HG03064 (cell line): ENCODE measurements around the gene CDKL2.

Experiments
- ATAC-seq: cut with Tn5 transposase; IDR thresholded peaks from one replicate; pipeline ENCODE4 v1.9.1; 2021; ENCODE audit warnings: low read depth; ENCODE audit not compliant: unreplicated experiment

The CDKL2 gene

GRCh38 chr4:75643651-75644050, 13.3 kb upstream of the CDKL2 start:
- ATAC-seq = no peak

GRCh38 chr4:75639124-75639695, 8.9 kb upstream of the CDKL2 start:
- no peak for ATAC-seq

GRCh38 chr4:75637827-75638226, 7.5 kb upstream of the CDKL2 start:
- no peak for ATAC-seq

GRCh38 chr4:75637176-75637575, 6.8 kb upstream of the CDKL2 start:
- no peak for ATAC-seq

GRCh38 chr4:75634951-75635350, 4.6 kb upstream of the CDKL2 start:
- ATAC-seq = no peak

- ATAC-seq = no peak
These were observed 4.0 kb upstream of the CDKL2 start for GRCh38 chr4:75634281-75634680.

- no peak for ATAC-seq
These were observed 3.5 kb upstream of the CDKL2 start for GRCh38 chr4:75633846-75634245.

GRCh38 chr4:75630937-75631329, 605 bp upstream of the CDKL2 start:
- ATAC-seq = no peak

GRCh38 chr4:75629239-75629638, 1.1 kb downstream of the CDKL2 start:
- ATAC-seq = no peak

- ATAC-seq = no peak
These were observed 7.3 kb downstream of the CDKL2 start for GRCh38 chr4:75623026-75623425.

GRCh38 chr4:75621715-75622114, 8.6 kb downstream of the CDKL2 start:
- no peak for ATAC-seq

- no peak for ATAC-seq
These were observed 18.0 kb downstream of the CDKL2 start for GRCh38 chr4:75612306-75612705.

- ATAC-seq = no peak
These were observed 24.4 kb downstream of the CDKL2 start for GRCh38 chr4:75605928-75606327.

- no peak for ATAC-seq
These were observed 30.7 kb downstream of the CDKL2 start for GRCh38 chr4:75599647-75600046.

GRCh38 chr4:75598390-75598789, 31.9 kb downstream of the CDKL2 start:
- no peak for ATAC-seq

- no peak for ATAC-seq
These were observed 34.3 kb downstream of the CDKL2 start for GRCh38 chr4:75596061-75596460.

GRCh38 chr4:75593393-75593792, 36.9 kb downstream of the CDKL2 start:
- ATAC-seq = no peak

GRCh38 chr4:75584067-75584466, 46.3 kb downstream of the CDKL2 start:
- no peak for ATAC-seq

GRCh38 chr4:75567725-75568124, 62.6 kb downstream of the CDKL2 start:
- no peak for ATAC-seq

GRCh38 chr4:75566911-75567310, 63.4 kb downstream of the CDKL2 start:
- ATAC-seq = no peak

GRCh38 chr4:75565481-75565880, 64.8 kb downstream of the CDKL2 start:
- no peak for ATAC-seq

GRCh38 chr4:75564023-75564422, 66.3 kb downstream of the CDKL2 start:
- no peak for ATAC-seq

- ATAC-seq = no peak
These were observed 68.5 kb downstream of the CDKL2 start for GRCh38 chr4:75561789-75562188.
